Stimulated activated CD8-positive, alpha-beta memory T cell treated with anti-CD3 and anti-CD28 coated beads, Interleukin-2, amount 100 ng/mL, for 1 hour (primary cell): Measurements from ENCODE around the gene SHB.
"Not testable (repeated sequence)": the region's sequence is repeated elsewhere in the genome, so short reads cannot be mapped to it uniquely, and the experiment has no call there.

Experiments used
- DNase-seq, 2 donors: peaks; one replicate each; pipeline ENCODE4 v3.0.0-alpha.2; 2020; ENCODE audit warnings: low read depth in 2 of 2

Gene SHB

GRCh38 chr9:37918665-37919170, 150.3 kb downstream of the SHB start:
- no peak for DNase-seq

- DNase-seq: no peak
These were observed 151.0 kb downstream of the SHB start for GRCh38 chr9:37917801-37918664.

GRCh38 chr9:37917313-37917731, 151.7 kb downstream of the SHB start:
- no peak for DNase-seq

- DNase-seq: no peak
These were observed 152.3 kb downstream of the SHB start for GRCh38 chr9:37916471-37917312.

GRCh38 chr9:37915911-37916470, 153.0 kb downstream of the SHB start:
- no peak for DNase-seq

GRCh38 chr9:37914701-37915358, 154.2 kb downstream of the SHB start:
- DNase-seq: no peak

GRCh38 chr9:37914154-37914551, 154.9 kb downstream of the SHB start:
- DNase-seq: no peak

- DNase-seq: peak; percentile 59 to 64
These were observed 155.4 kb downstream of the SHB start for GRCh38 chr9:37913480-37914153.

- DNase-seq: no peak
These were observed 157.8 kb downstream of the SHB start for GRCh38 chr9:37911271-37911681.

GRCh38 chr9:37910271-37910670, 158.8 kb downstream of the SHB start:
- DNase-seq: no peak

GRCh38 chr9:37909836-37910235, 159.2 kb downstream of the SHB start:
- not testable (repeated sequence) for DNase-seq

GRCh38 chr9:37909326-37909725, 159.7 kb downstream of the SHB start:
- DNase-seq: no peak

- no peak for DNase-seq
These were observed 160.3 kb downstream of the SHB start for GRCh38 chr9:37908698-37909186.

GRCh38 chr9:37908283-37908682, 160.7 kb downstream of the SHB start:
- no peak for DNase-seq

GRCh38 chr9:37906312-37907239, 162.5 kb downstream of the SHB start:
- no peak for DNase-seq

GRCh38 chr9:37905776-37906175, 163.3 kb downstream of the SHB start:
- DNase-seq: no peak

- no peak for DNase-seq
These were observed 163.9 kb downstream of the SHB start for GRCh38 chr9:37905131-37905505.

- no peak for DNase-seq
These were observed 164.4 kb downstream of the SHB start for GRCh38 chr9:37904445-37905130.
